K562 (cell line): Measurements from ENCODE around the gene LIMS3. TPM values are rescaled to one million over a fixed set of nuclear protein-coding genes. Genes with fewer than 3 reads are reported as not detected.
"Not testable (repeated sequence)": the region's sequence is repeated elsewhere in the genome, so short reads cannot be mapped to it uniquely, and the experiment has no call there.

ENCODE experiments used
- ATAC-seq: fragments of 200-7000 bp; cut with Tn5 transposase; 3 replicates; pipeline ENCODE4 v1.9.1; 2020; ENCODE audit warnings: moderate library complexity
- BruUV-seq: library from RNA; stranded (reverse); fragments of 400-500 nt; replicated peaks from 2 replicates; lab custom pipeline; 2021; lab: Mats Ljungman, UMichigan
- CTCF ChIA-PET: fragments of 300-600 bp; formaldehyde crosslinking; extraction: SDS; loops from one replicate; lab custom pipeline; 2021; ENCODE audit warnings: low intra/inter-chr PET ratio; lab: Yijun Ruan, JAX
- POLR2A ChIA-PET: fragments of 300-600, 350-650 bp; sonication (Branson Sonifier 250); formaldehyde crosslinking; extraction: SDS; loops from one replicate; lab custom pipeline; 2021; ENCODE audit warnings: antibody characterized with exemption, inconsistent platforms; lab: Yijun Ruan, JAX
- DNase-seq, 4 experiments: peaks; one replicate each; pipeline versions ENCODE4 v3.0.0 to v3.0.0-alpha.2; 2011 to 2018; ENCODE audit warnings: low spot score in 3 of 4, mixed read lengths in 3 of 4; ENCODE audit errors: extremely low read depth in 1 of 4
- FAIRE-seq: peaks from 2 replicates; lab custom pipeline; 2011; peaks lifted over from hg19 to GRCh38; lab: Jason Lieb, UNC
- H2AFZ ChIP-seq: 2 replicates; pipeline ENCODE4 v1.6.0; 2011; ENCODE audit warnings: low read depth, low read length, control low read depth, inconsistent platforms
- H3K27ac ChIP-seq: fragments of 200-600 bp; 3 replicates; pipeline ENCODE4 v1.8.0; 2011; ENCODE audit warnings: low read depth, mild to moderate bottlenecking, control low read depth, inconsistent platforms, low read length, moderate library complexity, mixed read lengths; ENCODE audit errors: extremely low read depth
- H3K27me3 ChIP-seq, 2 experiments: fragments of 300-600 bp in 1 of 2; 2 replicates in 1 of 2; 3 replicates in 1 of 2; pipeline versions ENCODE4 v1.6.0 to v1.8.0; 2011; ENCODE audit warnings: inconsistent platforms in 2 of 2, low read length in 2 of 2, mild to moderate bottlenecking in 1 of 2, mixed read lengths in 1 of 2, moderate library complexity in 1 of 2; ENCODE audit not compliant: control insufficient read depth in 2 of 2, insufficient read depth in 2 of 2
- H3K36me3 ChIP-seq: fragments of 300-600 bp; 3 replicates; pipeline ENCODE4 v1.8.0; 2011; ENCODE audit warnings: mild to moderate bottlenecking, low read length, inconsistent platforms; ENCODE audit not compliant: control insufficient read depth, insufficient read depth
- H3K4me1 ChIP-seq, 2 experiments: fragments of 200-600 bp in 1 of 2; replicated peaks in 1 of 2; 2 replicates in 1 of 2; 3 replicates in 1 of 2; pipeline versions ENCODE4 v1.5.1 to v1.8.0; 2011; ENCODE audit warnings: inconsistent platforms in 2 of 2, low read length in 2 of 2, mild to moderate bottlenecking in 1 of 2, mixed read lengths in 1 of 2, moderate library complexity in 1 of 2; ENCODE audit not compliant: control insufficient read depth in 2 of 2, insufficient read depth in 2 of 2
- H3K4me2 ChIP-seq: 2 replicates; pipeline ENCODE4 v1.6.1; 2011; ENCODE audit warnings: low read length, control low read depth, inconsistent platforms, mixed read lengths; ENCODE audit not compliant: insufficient read depth
- H3K4me3 ChIP-seq: fragments of 200-600 bp; sonication (generic), shearing (Covaris generic); 2 replicates; pipeline ENCODE4 v1.5.1; 2016; ENCODE audit warnings: control low read depth, inconsistent platforms
- H3K79me2 ChIP-seq: fragments of 200-600 bp; 3 replicates; pipeline ENCODE4 v1.8.0; 2011; ENCODE audit warnings: low read length, inconsistent platforms; ENCODE audit not compliant: control insufficient read depth, insufficient read depth
- H3K9ac ChIP-seq, 2 experiments: 2 replicates each; pipeline versions ENCODE4 v1.6.0 to v1.6.1; 2011; ENCODE audit warnings: low read depth in 2 of 2, low read length in 2 of 2, control low read depth in 1 of 2, inconsistent platforms in 1 of 2, mild to moderate bottlenecking in 1 of 2, mixed read lengths in 1 of 2; ENCODE audit not compliant: insufficient read depth in 1 of 2
- H3K9me1 ChIP-seq: one replicate; pipeline ENCODE4 v1.6.0; 2011; ENCODE audit warnings: inconsistent platforms, mild to moderate bottlenecking, low read length, moderate library complexity; ENCODE audit not compliant: control insufficient read depth, insufficient read depth
- H3K9me3 ChIP-seq: replicated peaks from 2 replicates; pipeline ENCODE4 v1.5.1; 2011; ENCODE audit warnings: low read depth, low read length, inconsistent platforms; ENCODE audit not compliant: control insufficient read depth, insufficient read depth
- H4K20me1 ChIP-seq: replicated peaks from 2 replicates; pipeline ENCODE4 v1.6.1; 2011; ENCODE audit warnings: low read length, inconsistent platforms, mixed read lengths; ENCODE audit not compliant: control insufficient read depth, insufficient read depth
- WGBS: fragments of 100-300 bp; shearing (Covaris generic); methylation state at CpG from one replicate; pipeline ENCODE4 v1.1.6; 2016; ENCODE audit warnings: low coverage, mixed read lengths; ENCODE audit not compliant: insufficient coverage; ENCODE audit errors: missing lambda C conversion rate; 5-methylcytosine and 5-hydroxymethylcytosine counted together
- in situ Hi-C: fragments of 300-500 bp; cut with MboI; formaldehyde crosslinking; loops from 4 replicates; pipeline ENCODE4 v1.15.0; 2018; ENCODE audit warnings: inconsistent platforms, mixed read lengths
- intact Hi-C: fragments of 100-400 bp; cut with micrococcal nuclease; formaldehyde crosslinking; loops from 2 replicates; pipeline ENCODE4 v1.14.2; 2022
- polyA plus RNA-seq, 8 experiments: library from polyadenylated mRNA; depleted of rRNA in 4 of 8; stranded (reverse) in 5 of 8; unstranded in 3 of 8; fragments of >200 nt; fragmentation: Nextera tagmentation in 2 of 8; fragmentation: Illumina TruSeq in 1 of 8; extraction: Ambion mirVana in 2 of 8; extraction: Trizol in 1 of 8; gene quantifications; 2 replicates each; pipeline versions ENCODE4 v1.2.1 to v1.2.3, GENCODE V29; 2011 to 2014; ENCODE audit warnings: inconsistent platforms in 1 of 8, missing spikeins in 1 of 8
- total RNA-seq, 7 experiments: library from RNA; depleted of rRNA in 6 of 7; stranded (reverse); fragments of >200 nt in 6 of 7; fragmentation: Illumina TruSeq in 2 of 7; extraction: Trizol in 2 of 7; gene quantifications; 2 replicates each; pipeline versions ENCODE4 v1.2.1 to v1.2.3, GENCODE V29; 2011 to 2021; ENCODE audit warnings: low replicate concordance in 1 of 7

LIMS3 gene
- total and polyA plus RNA-seq, 9 of the 15 experiments (the other 6 are each of a cell fraction or from before 2014, with no cell fraction given): 0.36 to 4.5 (median 1.8) TPM

DNA sequence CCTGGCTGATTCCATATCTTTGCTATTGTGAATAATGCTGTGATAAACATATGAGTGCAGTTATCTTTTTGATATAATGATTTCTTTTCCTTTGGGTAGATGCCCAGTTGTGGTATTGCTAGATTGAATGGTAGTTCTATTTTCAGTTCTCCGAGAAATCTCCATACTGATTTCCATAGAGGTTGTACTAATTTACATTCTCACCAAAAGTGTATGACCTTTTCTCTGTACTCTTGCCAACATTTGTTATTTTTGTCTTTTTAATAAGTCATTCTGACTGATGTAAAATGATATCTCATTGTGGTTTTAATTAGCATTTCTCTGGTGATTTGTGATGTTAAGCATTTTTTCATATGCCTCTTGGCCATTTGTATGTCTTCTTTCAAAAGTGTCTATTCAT is 16.4 kb upstream of the LIMS3 start:
- CTCF ChIA-PET, H3K9me1 ChIP-seq, DNase-seq, H3K4me1 ChIP-seq, in situ Hi-C loops, intact Hi-C loops, H3K27ac ChIP-seq, BruUV-seq, H3K4me2 ChIP-seq, H3K27me3 ChIP-seq, H3K36me3 ChIP-seq, H4K20me1 ChIP-seq, POLR2A ChIA-PET, ATAC-seq, H2AFZ ChIP-seq, H3K4me3 ChIP-seq, FAIRE-seq, H3K79me2 ChIP-seq, H3K9me3 ChIP-seq, H3K9ac ChIP-seq: not testable (repeated sequence)
- no CpG with 5 or more reads among the region's 1 CpG for WGBS

DNA sequence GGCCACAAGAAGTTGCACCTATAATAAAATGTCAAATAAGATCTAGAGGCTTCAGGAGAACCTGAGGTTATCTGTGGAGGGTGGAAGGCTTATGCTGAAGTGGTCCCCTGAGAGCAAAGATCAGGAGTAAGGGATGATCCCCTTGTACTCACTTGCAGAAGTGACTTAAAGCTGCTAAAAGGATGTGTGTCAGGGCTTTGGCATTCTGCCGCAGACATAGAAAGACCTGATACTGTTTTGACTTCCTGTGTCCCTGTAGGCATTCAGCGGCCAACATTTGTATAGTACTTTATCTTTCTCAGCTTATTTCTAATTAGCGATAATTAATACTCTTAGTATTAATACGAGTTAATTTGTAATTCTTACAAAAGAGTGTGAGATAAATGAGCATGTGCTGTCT is 10.1 kb upstream of the LIMS3 start:
- H3K4me1 ChIP-seq, DNase-seq, H4K20me1 ChIP-seq, H3K27ac ChIP-seq, H3K27me3 ChIP-seq, FAIRE-seq, H3K79me2 ChIP-seq, H3K9me3 ChIP-seq, H3K4me2 ChIP-seq, intact Hi-C loops, BruUV-seq, H3K9me1 ChIP-seq, POLR2A ChIA-PET, ATAC-seq, H2AFZ ChIP-seq, H3K4me3 ChIP-seq, H3K36me3 ChIP-seq, CTCF ChIA-PET, H3K9ac ChIP-seq, in situ Hi-C loops: not testable (repeated sequence)
- no CpG with 5 or more reads among the region's 4 CpGs for WGBS

DNA sequence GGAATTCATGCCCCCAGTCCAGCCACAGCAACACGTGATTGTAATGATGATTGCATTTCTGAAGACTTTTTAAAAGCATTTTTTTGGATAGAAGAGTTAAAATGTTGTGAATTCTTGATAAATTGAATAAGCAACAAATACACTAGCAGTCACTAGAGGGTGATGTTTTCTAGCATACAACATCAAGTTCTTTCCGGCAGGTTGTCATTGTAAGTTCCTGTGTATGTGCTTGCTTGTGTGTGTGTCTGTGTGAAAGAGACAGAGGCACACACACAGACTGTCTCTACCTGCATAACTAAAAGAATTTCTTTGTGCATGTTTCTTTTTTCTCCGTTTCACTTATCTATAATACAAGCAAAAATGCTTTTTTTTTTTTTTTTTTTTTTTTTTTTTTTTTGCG is 8.6 kb upstream of the LIMS3 start:
- in situ Hi-C loops, CTCF ChIA-PET, H4K20me1 ChIP-seq, H3K9me1 ChIP-seq, H3K4me2 ChIP-seq, H3K27ac ChIP-seq, H3K36me3 ChIP-seq, intact Hi-C loops, DNase-seq, BruUV-seq, H3K79me2 ChIP-seq, H3K9ac ChIP-seq, H3K4me1 ChIP-seq, H3K27me3 ChIP-seq, FAIRE-seq, H3K9me3 ChIP-seq, POLR2A ChIA-PET, H3K4me3 ChIP-seq, H2AFZ ChIP-seq: not testable (repeated sequence)
- WGBS: no CpG with 5 or more reads among the region's 4 CpGs
- peak; percentile 38; the same call in 1 of the 3 replicates for ATAC-seq

DNA sequence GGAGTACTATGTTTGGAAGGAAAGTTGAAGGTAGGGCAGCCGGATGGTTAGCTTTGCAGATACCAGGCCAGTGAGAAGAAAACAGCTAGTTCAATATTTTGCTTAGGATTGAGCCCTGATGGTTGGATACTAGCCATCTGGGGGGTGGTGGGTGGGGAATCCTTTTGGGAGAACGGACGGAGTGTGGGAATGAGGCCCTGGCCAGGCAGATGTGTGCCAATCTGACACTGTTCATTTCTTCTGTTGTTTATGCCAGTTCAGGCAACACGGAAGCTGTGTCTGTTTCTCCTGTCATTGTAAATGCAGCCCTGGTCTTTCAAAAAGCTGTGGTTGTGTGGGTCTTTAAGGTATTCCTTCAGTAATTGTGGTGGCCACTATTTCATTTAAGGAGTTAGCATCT is 7.5 kb upstream of the LIMS3 start:
- H3K79me2 ChIP-seq, BruUV-seq, FAIRE-seq, CTCF ChIA-PET, H3K4me3 ChIP-seq, ATAC-seq, H3K9me3 ChIP-seq, H4K20me1 ChIP-seq, H3K4me2 ChIP-seq, intact Hi-C loops, H3K4me1 ChIP-seq, POLR2A ChIA-PET, H3K9ac ChIP-seq, DNase-seq, H3K27me3 ChIP-seq, H3K9me1 ChIP-seq, H3K36me3 ChIP-seq, in situ Hi-C loops, H3K27ac ChIP-seq, H2AFZ ChIP-seq: not testable (repeated sequence)
- WGBS: no CpG with 5 or more reads among the region's 4 CpGs
